Esophagus muscularis mucosa (tissue), 3 donors: ENCODE data around the gene ABHD12.

ENCODE experiments used
- POLR2A ChIP-seq: fragments of 450-650 bp; IDR thresholded peaks from one replicate; pipeline ENCODE4 v1.6.1; 2017; ENCODE audit warnings: antibody characterized with exemption, moderate library complexity, mild to moderate bottlenecking, low read depth
- TF ChIP-seq, protein P1 (sequence below), 3 experiments: fragments of 200-600 bp in 2 of 3; fragments of 450-650 bp in 1 of 3; sonication (generic) in 2 of 3; IDR thresholded peaks; one replicate each; pipeline ENCODE4 v1.5.1; 2017 to 2019; ENCODE audit warnings: antibody characterized with exemption in 3 of 3, mild to moderate bottlenecking in 2 of 3, moderate library complexity in 1 of 3

DNA sequence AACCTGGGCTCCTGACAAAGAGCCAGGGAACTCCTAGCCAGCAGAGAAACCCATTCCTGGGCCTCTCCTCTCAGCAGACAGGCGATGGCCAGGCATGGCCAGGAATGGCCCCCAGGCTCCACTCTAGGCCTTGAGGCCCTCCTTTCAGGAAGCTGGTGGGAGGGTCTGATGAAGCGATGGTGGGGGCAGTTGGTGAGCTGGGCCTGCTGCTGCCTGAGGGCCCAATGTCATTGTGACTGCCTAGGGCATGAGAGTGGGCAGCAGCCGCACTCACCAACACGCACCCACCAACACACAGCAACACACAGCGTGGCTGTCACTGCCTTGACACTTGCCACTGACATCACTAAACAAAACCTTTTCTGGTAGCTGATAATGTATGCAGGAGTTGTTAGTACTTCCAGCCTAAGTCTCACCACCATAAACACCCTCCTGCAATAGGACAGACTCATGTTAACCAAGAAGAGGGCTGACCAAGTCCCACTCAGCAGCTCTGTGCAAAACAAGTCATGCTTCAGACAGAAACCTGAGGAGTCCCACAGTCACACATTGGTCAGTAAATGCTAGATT lies 69.3 kb downstream of the ABHD12 start:
- TF ChIP-seq, protein P1, sequence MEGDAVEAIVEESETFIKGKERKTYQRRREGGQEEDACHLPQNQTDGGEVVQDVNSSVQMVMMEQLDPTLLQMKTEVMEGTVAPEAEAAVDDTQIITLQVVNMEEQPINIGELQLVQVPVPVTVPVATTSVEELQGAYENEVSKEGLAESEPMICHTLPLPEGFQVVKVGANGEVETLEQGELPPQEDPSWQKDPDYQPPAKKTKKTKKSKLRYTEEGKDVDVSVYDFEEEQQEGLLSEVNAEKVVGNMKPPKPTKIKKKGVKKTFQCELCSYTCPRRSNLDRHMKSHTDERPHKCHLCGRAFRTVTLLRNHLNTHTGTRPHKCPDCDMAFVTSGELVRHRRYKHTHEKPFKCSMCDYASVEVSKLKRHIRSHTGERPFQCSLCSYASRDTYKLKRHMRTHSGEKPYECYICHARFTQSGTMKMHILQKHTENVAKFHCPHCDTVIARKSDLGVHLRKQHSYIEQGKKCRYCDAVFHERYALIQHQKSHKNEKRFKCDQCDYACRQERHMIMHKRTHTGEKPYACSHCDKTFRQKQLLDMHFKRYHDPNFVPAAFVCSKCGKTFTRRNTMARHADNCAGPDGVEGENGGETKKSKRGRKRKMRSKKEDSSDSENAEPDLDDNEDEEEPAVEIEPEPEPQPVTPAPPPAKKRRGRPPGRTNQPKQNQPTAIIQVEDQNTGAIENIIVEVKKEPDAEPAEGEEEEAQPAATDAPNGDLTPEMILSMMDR (IDR thresholded peaks at IDR 0.05): no peak
- TF ChIP-seq POLR2A: no peak
